Coronary artery (tissue), 2 donors: ENCODE data around the gene MID1.

Experiments
- DNase-seq: peaks from one replicate; pipeline ENCODE4 v3.0.0-alpha.2; 2017; ENCODE audit warnings: low spot score
- H3K27ac ChIP-seq, 2 donors: fragments of 200-600 bp; sonication (generic); one replicate each; pipeline ENCODE4 v1.5.1; 2016 to 2019
- H3K4me3 ChIP-seq: fragments of 200-600 bp; sonication (generic); 2 replicates; pipeline ENCODE4 v1.5.1; 2016; ENCODE audit warnings: mild to moderate bottlenecking, moderate library complexity
- TF ChIP-seq, protein P1 (sequence below): fragments of 200-600 bp; sonication (generic); IDR thresholded peaks from one replicate; pipeline ENCODE4 v1.5.1; 2019; ENCODE audit warnings: antibody characterized with exemption

The MID1 gene

DNA sequence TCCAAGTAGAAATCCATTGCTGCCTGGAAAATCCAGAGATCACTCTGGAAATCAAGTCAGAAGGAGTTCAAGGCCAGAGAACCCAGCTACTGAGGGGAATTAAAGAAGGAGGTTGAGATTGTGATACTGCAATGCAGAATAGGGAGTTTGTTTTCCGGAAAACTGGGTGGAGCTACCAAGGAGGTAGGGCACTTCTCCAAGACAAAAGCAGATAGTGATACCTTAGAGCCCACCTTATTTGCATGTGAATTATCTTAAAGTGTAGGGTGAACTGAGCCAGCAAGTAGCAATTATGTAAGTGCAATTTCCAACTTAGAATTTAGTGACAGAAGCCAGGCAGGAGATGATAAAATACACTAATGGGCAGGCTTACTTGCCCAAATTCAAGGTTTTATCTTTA lies 178.9 kb downstream of the MID1 start:
- TF ChIP-seq, protein P1, sequence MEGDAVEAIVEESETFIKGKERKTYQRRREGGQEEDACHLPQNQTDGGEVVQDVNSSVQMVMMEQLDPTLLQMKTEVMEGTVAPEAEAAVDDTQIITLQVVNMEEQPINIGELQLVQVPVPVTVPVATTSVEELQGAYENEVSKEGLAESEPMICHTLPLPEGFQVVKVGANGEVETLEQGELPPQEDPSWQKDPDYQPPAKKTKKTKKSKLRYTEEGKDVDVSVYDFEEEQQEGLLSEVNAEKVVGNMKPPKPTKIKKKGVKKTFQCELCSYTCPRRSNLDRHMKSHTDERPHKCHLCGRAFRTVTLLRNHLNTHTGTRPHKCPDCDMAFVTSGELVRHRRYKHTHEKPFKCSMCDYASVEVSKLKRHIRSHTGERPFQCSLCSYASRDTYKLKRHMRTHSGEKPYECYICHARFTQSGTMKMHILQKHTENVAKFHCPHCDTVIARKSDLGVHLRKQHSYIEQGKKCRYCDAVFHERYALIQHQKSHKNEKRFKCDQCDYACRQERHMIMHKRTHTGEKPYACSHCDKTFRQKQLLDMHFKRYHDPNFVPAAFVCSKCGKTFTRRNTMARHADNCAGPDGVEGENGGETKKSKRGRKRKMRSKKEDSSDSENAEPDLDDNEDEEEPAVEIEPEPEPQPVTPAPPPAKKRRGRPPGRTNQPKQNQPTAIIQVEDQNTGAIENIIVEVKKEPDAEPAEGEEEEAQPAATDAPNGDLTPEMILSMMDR: no peak
- no peak overlapping the region for H3K27ac ChIP-seq
- H3K4me3 ChIP-seq: no peak overlapping the region
- DNase-seq: no peak

DNA sequence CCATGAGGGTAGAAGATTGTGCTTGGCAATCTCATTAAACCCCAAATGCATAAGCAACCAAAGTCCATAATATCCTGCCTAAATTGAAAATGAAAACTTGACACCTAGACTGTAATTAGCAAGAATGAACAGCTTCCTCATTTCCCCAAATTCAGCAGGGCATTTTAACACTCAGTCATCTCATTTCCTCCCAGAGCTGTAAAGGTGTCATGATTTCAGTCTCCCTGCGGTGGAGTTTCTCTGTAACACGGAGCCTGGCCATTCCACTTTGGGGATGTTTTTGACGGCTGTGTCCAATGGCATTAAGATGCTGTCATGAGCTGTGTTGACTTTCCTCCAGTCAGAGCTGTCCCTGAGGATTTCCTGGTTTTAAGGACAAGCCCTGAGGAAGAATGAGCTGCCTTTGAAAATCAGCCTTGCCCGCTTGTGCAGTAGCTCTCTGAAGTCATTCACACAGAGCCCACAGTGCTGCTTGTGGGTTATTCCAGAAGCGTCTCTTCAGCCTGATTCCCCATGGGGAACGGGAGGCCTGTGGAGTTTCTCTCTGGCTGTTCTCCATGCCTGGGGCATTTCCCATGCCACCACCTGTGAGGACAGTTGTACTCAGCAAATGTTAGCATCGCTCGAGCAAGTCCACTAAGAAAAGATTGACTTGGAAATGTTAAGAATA lies 187.0 kb downstream of the MID1 start:
- DNase-seq: no peak
- TF ChIP-seq, protein P1: no peak
- Histone ChIP-seq H3K27ac (no peak overlapping the region), H3K4me3 (no peak overlapping the region)

DNA sequence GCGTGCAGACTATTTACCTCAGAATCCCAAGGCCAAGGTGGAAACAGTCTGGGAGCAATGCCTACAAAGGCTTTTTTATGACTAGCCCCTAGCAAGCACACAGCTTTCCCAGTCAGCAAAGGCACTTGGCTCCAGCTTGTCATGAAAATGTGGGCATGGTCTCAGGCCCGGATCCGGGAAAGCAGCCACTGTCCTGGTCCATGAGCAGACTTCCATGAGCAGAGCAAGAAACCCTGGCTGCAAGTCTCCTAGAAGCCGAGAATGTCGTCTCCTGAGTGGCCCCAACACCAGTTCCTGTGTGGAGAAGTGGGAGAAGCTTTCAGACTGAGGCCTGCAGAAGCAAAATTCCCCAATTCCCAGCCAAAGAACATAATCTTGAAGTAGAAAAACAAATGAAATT lies 190.5 kb downstream of the MID1 start:
- no peak overlapping the region for H3K27ac ChIP-seq
- no peak for DNase-seq
- TF ChIP-seq, protein P1: no peak
- no peak overlapping the region for H3K4me3 ChIP-seq

GRCh38 chrX:10427249-10427648 lies 193.1 kb downstream of the MID1 start:
- DNase-seq: no peak
- TF ChIP-seq, protein P1: no peak
- no peak overlapping the region for H3K27ac ChIP-seq
- H3K4me3 ChIP-seq: no peak overlapping the region

DNA sequence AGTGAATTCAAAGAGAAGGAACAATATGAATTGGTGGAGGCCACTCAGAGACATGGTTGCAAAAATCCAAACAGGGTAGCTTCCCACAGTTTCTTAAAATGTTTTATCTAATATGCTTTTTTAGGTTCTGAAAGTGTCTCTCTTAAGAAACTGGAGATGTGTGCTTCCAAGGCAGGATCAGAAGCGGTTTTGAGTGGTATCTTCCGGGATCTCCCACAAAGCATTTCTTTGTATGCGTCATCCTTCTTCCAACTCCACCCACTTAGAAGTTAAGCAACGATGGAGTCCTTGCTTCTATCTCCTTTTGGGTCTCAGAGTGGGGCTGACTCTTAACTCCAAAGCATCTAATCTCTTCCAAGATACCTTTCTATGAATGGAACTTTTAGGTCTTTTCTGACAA lies 196.7 kb downstream of the MID1 start:
- DNase-seq: no peak
- no peak overlapping the region for H3K4me3 ChIP-seq
- no peak overlapping the region for H3K27ac ChIP-seq
- TF ChIP-seq, protein P1: no peak

- Histone ChIP-seq H3K4me3 (no peak overlapping the region), H3K27ac (no peak overlapping the region)
- TF ChIP-seq, protein P1: no peak
- DNase-seq: no peak
These were observed 200.3 kb downstream of the MID1 start for GRCh38 chrX:10420134-10420533.

DNA sequence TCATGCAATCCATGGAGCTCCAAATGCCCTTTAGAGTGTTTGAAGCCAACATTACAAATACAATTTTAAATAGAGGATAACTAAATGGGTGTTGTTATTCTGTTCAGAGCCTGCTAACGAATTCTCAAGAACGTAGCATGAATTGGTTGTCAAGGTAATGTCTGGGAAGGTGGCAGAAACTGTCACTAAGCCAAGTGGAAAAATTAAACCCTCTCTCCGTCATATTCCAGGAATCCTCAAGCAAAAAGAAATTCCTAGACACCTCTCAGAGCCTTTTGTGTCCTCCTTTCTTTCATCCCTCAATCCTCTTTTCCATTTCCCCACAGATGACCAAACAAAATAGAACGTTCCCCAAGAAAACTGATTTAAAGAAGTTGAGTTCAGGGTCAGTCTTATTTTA lies 204.0 kb downstream of the MID1 start:
- H3K27ac ChIP-seq: no peak overlapping the region
- TF ChIP-seq, protein P1: no peak
- no peak overlapping the region for H3K4me3 ChIP-seq
- no peak for DNase-seq
